Panc1 (cell line): Measurements from ENCODE around the gene FSIP2. TPM values are rescaled to one million over a fixed set of nuclear protein-coding genes. Genes with fewer than 3 reads are reported as not detected.

ENCODE experiments used
- ATAC-seq: fragments of 200-7000 bp; cut with Tn5 transposase; 2 replicates; pipeline ENCODE4 v1.9.1; 2020; ENCODE audit warnings: mild to moderate bottlenecking, moderate library complexity
- BruUV-seq: library from RNA; stranded (reverse); fragments of 400-500 nt; replicated peaks from 2 replicates; lab custom pipeline; 2021; lab: Mats Ljungman, UMichigan
- CTCF ChIA-PET: fragments of 300-600 bp; sonication (Branson Sonifier 250); formaldehyde crosslinking; loops from one replicate; lab custom pipeline; 2022; ENCODE audit warnings: antibody characterized with exemption; lab: Charles Lee
- POLR2A ChIA-PET: fragments of 300-600 bp; sonication (Branson Sonifier 250); formaldehyde crosslinking; loops from one replicate; lab custom pipeline; 2022; ENCODE audit warnings: antibody characterized with exemption; lab: Charles Lee
- DNase-seq: peaks from one replicate; pipeline ENCODE4 v3.0.0-alpha.2; 2010; ENCODE audit warnings: low read depth, low spot score
- H3K27ac ChIP-seq: 2 replicates; pipeline ENCODE4 v1.5.1; 2011; ENCODE audit warnings: mild to moderate bottlenecking, low read length, inconsistent platforms
- H3K27me3 ChIP-seq: fragments of 200-500 bp; sonication (Bioruptor generic); 2 replicates; pipeline ENCODE4 v1.6.0; 2014; ENCODE audit warnings: low read length, inconsistent platforms; ENCODE audit not compliant: control insufficient read depth, insufficient read depth
- H3K36me3 ChIP-seq: fragments of 200-500 bp; sonication (Bioruptor generic); 2 replicates; pipeline ENCODE4 v1.5.1; 2014; ENCODE audit warnings: inconsistent platforms, mild to moderate bottlenecking, low read length, moderate library complexity; ENCODE audit not compliant: control insufficient read depth, insufficient read depth
- H3K4me1 ChIP-seq: 2 replicates; pipeline ENCODE4 v1.5.1; 2011; ENCODE audit warnings: inconsistent platforms, mild to moderate bottlenecking, low read length, moderate library complexity; ENCODE audit not compliant: control insufficient read depth, insufficient read depth
- H3K4me3 ChIP-seq, 2 experiments: 2 replicates each; pipeline ENCODE4 v1.5.1; 2011 to 2012; ENCODE audit warnings: low read depth in 2 of 2, low read length in 2 of 2, mild to moderate bottlenecking in 2 of 2, inconsistent platforms in 1 of 2, moderate library complexity in 1 of 2
- H3K9me3 ChIP-seq: fragments of 200-500 bp; sonication (Bioruptor generic); 2 replicates; pipeline ENCODE4 v1.5.1; 2014; ENCODE audit warnings: low read depth, mild to moderate bottlenecking, inconsistent platforms, low read length, moderate library complexity; ENCODE audit not compliant: control insufficient read depth, insufficient read depth
- CTCF ChIP-seq: fragments of 450-650 bp; IDR thresholded peaks from 2 replicates; pipeline ENCODE4 v1.5.1; 2017; ENCODE audit warnings: mild to moderate bottlenecking
- POLR2AphosphoS5 ChIP-seq: IDR thresholded peaks from 2 replicates; pipeline ENCODE4 v1.6.1; 2012; ENCODE audit warnings: mild to moderate bottlenecking, low read depth, low read length, moderate library complexity
- REST ChIP-seq, 2 experiments: IDR thresholded peaks; 2 replicates each; pipeline ENCODE4 v1.6.1; 2011 to 2012; ENCODE audit warnings: low read depth in 2 of 2, control low read depth in 1 of 2, low read length in 1 of 2, mild to moderate bottlenecking in 1 of 2, moderate library complexity in 1 of 2; ENCODE audit not compliant: insufficient read depth in 1 of 2
- SIN3A ChIP-seq: IDR thresholded peaks from 2 replicates; pipeline ENCODE4 v1.6.1; 2012; ENCODE audit warnings: low read depth, mild to moderate bottlenecking, low read length, moderate library complexity, borderline replicate concordance; ENCODE audit not compliant: insufficient read depth
- TCF7L2 ChIP-seq: IDR thresholded peaks from 2 replicates; pipeline ENCODE4 v1.6.1; 2011; ENCODE audit warnings: mild to moderate bottlenecking, low read depth, low read length, inconsistent platforms
- in situ Hi-C: cut with HindIII; loops from 2 replicates; pipeline ENCODE4 v1.10.0; 2016; ENCODE audit warnings: low sequenced_read_pairs, low pct_unique_long_range_greater_than_20kb
- intact Hi-C: fragments of 100-400 bp; cut with micrococcal nuclease; formaldehyde crosslinking; loops from one replicate; pipeline ENCODE4 v1.10.0; 2022; ENCODE audit not compliant: unreplicated experiment
- total RNA-seq: library from RNA; stranded (reverse); gene quantifications from one replicate; pipeline ENCODE4 v1.2.1, GENCODE V29; 2021; ENCODE audit not compliant: unreplicated experiment

FSIP2 gene
- total RNA-seq, 1 experiment from 2014 or later, result 0.03 TPM

DNA sequence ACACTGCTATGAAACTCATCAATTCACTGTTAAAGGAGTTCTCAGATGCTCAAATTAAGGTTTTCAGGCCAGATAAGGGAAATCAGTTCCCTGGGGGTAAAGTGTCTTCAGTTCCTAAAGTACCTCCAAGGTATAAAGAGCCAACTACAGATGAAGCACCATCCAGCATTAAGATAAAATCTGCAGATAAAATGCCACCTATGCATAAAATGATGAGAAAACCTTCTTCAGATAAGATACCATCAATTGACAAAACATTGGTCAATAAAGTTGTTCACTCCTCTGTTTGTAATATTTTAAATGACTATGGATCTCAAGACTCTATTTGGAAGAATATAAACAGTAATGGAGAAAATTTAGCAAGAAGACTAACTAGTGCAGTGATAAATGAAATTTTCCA, 68.2 kb downstream of the FSIP2 start:
- Histone ChIP-seq H3K27me3 (no peaks in the 10 kb centered on the region), H3K27ac (no peak overlapping the region), H3K4me1 (no peaks in the 10 kb centered on the region), H3K4me3 (no peak overlapping the region), H3K9me3 (no peaks in the 10 kb centered on the region), H3K36me3 (no peaks in the 10 kb centered on the region)
- no peak for TF ChIP-seq TCF7L2
- no peak for TF ChIP-seq CTCF
- no peak for TF ChIP-seq REST (IDR thresholded peaks at IDR 0.05; ENCODE audit: insufficient read depth in 1 of 2, low read depth in 2 of 2, low read length in 1 of 2)
- no peak for TF ChIP-seq POLR2AphosphoS5
- TF ChIP-seq SIN3A, result no peak
- BruUV-seq, result no TSS peak
- intact Hi-C loops (no loop called here), in situ Hi-C loops (no loop called here)
- ATAC-seq (no peak), DNase-seq (no peak)
- CTCF ChIA-PET, result no interaction called here
- POLR2A ChIA-PET, result no interaction called here

GRCh38 chr2:185807351-185807750, 68.7 kb downstream of the FSIP2 start:
- in situ Hi-C loops, result no loop called here

More at GRCh38 chr2:185807351-185807750, 68.7 kb downstream of the FSIP2 start:
- ATAC-seq, result no peak
- Histone ChIP-seq H3K36me3 (no peaks in the 10 kb centered on the region), H3K27ac (no peak overlapping the region), H3K27me3 (no peaks in the 10 kb centered on the region), H3K4me1 (no peaks in the 10 kb centered on the region), H3K9me3 (no peaks in the 10 kb centered on the region), H3K4me3 (no peak overlapping the region)
- CTCF ChIA-PET, result no interaction called here
- intact Hi-C loops, result no loop called here
- no peak for DNase-seq
- POLR2A ChIA-PET, result no interaction called here
- TF ChIP-seq TCF7L2 (no peak), POLR2AphosphoS5 (no peak), CTCF (no peak), REST (IDR thresholded peaks at IDR 0.05; ENCODE audit: insufficient read depth in 1 of 2, low read depth in 2 of 2, low read length in 1 of 2) (no peak), SIN3A (no peak)
- no TSS peak for BruUV-seq
